Activated CD4-positive, alpha-beta T cell treated with anti-CD3 and anti-CD28 coated beads, Interleukin-2, Interleukin-6, amounts not matched to agents 100 ng/mL and 50 ng/mL, durations not matched to agents 16 hours and 8 hours (primary cell): ENCODE results near the gene FAM229B.
A peak's percentile ranks its signal among the peaks of the same experiment; 100 is the strongest.
"Not testable (repeated sequence)": the region's sequence is repeated elsewhere in the genome, so short reads cannot be mapped to it uniquely, and the experiment has no call there.

ENCODE experiments used
- DNase-seq: peaks from one replicate; pipeline ENCODE4 v3.0.0-alpha.2; 2020

The FAM229B gene

GRCh38 chr6:112065426-112065986 is 21.9 kb upstream of the FAM229B start:
- DNase-seq: no peak

DNA sequence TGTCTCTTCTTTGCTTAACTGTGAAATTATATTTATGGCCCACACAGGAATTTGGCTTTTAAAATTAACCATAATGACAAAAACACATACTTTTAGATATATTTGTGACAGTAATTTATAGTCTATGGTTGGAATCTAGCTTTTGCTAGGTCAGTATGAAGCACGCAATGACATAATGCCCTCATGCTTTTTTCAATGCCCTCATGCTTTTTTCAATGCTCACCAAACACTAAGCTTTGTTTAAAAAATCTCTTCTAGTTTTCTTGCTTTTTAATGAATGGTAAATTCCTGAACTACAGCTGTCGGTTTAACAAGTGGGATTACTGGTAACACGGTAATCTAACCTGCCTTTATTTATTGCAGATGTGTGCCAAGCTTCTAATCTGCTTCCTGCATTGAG is 20.8 kb upstream of the FAM229B start:
- no peak for DNase-seq

DNA sequence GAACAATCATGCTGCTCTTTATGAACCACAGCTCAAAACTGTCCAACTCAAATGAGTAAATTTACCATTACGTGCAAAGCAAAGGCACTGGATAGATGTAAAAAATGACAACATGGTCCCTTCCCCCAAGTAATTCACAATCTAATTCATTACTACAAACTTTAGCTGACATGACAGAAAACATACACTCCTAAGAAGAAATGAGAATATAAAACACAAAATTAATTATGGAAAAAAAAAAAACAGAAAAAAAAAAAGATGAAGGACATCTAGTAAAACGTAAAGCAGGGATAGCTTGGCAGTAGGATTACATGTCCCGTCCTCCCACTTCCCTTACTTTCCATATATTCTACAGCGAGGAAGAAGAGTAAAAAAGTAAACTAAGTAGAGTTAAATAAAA is 5.8 kb upstream of the FAM229B start:
- no peak for DNase-seq

DNA sequence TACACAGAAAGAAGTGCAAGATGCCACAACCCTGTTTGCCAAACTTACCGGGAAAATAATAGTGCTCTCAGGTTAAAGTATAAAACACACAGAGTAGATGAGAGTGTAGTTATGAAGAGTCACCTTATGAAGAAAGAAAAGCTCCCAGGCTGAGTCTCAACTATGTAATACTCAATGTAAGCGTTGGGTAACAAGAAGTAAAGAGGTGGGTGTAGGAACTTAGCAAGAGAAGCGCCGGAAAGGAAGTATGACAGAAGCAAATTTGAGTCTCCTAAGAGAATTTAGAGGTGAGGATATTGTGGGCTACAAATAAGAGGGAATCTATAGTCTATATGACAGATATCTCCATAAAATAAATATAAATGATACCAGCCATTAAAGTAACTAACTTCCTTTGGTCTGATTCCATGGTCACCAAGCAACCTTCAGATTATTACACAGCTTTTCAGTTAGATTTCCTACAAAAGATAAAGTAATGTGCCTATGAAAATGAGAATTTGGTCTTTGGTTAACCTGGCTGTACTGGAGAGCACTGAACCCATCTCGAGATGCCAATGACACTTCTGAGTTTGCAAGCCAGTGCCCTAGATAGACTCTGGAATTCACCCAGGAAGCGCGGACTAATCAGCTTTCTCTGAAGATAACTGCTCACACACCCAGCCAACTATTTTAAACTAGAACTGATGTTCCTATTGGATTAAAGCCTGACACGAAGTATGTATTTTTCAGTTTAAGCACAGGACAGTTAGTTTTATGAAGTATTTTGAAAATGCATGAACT is 1.9 kb upstream of the FAM229B start:
- no peak for DNase-seq

GRCh38 chr6:112086744-112087135 is 651 bp upstream of the FAM229B start:
- DNase-seq: peak; percentile 37

DNA sequence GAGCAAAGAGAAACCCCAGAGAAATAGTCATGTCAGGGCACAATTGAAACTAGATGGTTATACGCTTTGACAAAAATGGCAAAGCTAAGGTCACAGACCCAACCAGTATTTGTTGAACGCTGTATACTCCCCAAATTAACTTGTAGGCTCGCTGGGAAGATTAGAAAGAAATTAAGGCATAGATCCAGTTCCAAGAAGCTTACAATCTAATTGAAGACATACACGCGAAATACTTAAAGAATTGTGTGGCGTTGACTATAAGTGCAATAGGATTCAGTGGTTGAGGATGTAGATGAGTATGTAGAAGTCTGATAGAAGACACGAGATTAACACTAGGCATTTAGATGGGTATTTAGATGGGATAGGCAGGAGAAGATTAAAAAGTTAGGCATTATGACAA is 525 bp downstream of the FAM229B start:
- DNase-seq: no peak

- no peak for DNase-seq
These were observed 9.5 kb downstream of the FAM229B start for GRCh38 chr6:112096901-112097300.

DNA sequence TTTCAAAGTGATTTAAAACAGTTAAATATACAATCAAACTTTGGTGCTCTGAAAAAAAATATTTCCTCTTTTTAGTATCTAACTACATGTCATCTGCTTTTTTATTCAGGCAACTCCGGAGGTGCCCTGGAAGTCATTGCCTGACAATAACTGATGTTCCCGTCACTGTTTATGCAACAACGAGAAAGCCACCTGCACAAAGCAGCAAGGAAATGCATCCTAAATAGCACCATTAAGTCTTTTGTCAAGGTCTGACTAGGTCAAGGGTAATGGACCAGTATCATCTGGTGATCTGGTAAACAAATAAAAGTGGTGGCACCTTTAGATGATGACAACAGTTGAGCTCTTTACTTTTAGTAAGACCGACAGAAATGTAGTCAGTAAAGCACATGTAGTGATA is 13.2 kb downstream of the FAM229B start:
- DNase-seq: no peak

DNA sequence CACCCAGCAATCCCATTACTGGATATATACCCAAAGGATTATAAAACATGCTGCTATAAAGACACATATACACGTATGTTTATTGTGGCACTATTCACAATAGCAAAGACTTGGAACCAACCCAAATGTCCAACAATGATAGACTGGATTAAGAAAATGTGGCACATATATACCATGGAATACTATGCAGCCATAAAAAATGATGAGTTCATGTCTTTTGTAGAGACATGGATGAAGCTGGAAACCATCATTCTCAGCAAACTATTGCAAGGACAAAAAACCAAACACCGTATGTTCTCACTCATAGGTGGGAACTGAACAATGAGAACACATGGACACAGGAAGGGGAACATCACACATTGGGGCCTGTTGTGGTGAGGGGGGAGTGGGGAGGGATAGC is 18.6 kb downstream of the FAM229B start:
- not testable (repeated sequence) for DNase-seq

GRCh38 chr6:112106562-112106961 is 19.2 kb downstream of the FAM229B start:
- no peak for DNase-seq

DNA sequence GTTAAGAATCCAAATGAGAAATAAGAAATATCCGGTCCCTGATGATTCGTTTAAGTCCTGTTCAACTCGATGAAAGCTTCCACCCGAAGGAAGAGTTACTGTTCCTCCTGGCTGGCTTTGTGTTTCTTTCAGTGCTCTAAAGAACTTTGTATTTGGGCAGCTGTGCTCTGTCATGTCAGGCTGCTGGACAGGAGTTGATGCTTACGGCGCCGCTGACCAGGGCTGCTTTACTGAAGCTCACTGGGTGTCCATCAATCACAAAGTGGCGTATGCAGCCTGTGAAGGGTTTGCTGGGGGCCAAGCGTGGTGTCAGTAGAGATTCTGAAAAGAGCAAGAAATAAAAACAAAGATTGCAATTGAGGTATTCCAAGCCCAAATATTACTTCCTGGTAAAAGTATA is 21.9 kb downstream of the FAM229B start:
- no peak for DNase-seq

GRCh38 chr6:112113431-112113830 is 26.0 kb downstream of the FAM229B start:
- no peak for DNase-seq

DNA sequence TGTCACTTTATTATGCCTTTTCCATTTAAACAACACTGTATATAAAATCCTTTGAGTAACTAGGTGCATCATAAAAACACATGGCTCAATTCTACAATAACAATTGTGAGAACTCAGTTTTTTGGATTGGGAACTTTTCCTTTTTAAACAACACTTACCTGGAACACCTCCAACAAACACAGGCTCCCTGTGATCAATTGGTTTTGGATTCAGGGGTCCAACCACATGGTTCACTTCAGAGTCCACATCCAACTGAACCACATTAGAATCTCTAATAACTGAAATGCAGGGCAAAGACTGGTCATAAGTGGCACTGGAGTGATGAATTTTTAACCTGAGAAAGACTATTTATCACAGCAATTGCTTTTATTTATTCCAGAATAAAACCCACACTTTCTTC is 26.5 kb downstream of the FAM229B start:
- DNase-seq: no peak

DNA sequence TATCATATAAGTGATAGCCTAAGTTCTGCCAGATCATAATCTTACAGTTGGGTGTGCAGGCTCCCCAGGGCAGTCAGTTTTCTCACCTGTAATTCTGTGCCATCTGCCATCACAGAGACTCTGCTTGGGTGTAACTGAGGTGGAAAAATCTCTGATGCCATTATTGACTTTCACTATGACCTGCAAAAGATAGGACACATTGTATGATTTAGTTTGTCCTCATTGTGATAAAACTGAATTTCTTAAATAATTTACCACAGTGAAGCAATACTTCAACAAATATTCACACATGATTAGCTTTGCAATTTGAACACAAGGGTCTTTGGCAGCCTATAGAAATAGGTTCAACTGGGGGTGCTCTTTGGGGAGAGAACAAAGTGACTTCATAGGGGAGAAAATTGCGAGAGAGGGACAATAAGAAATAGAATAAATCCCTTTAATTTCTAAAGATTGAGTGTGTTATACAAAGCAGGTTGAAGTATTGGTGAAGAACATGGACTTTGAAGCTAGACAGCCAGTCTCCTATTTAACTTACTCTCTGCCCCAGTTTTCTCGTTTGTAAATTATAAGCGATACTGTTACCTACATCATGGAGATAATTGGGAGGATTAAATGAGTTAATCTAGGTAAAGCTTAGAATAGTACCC is 27.3 kb downstream of the FAM229B start:
- no peak for DNase-seq

- DNase-seq: no peak
These were observed 28.8 kb downstream of the FAM229B start for GRCh38 chr6:112116221-112116620.

GRCh38 chr6:112117554-112117953 is 30.2 kb downstream of the FAM229B start:
- peak; percentile 44 for DNase-seq

GRCh38 chr6:112118034-112118433 is 30.6 kb downstream of the FAM229B start:
- DNase-seq: no peak

- no peak for DNase-seq
These were observed 35.4 kb downstream of the FAM229B start for GRCh38 chr6:112122756-112123155.

- DNase-seq: no peak
These were observed 36.6 kb downstream of the FAM229B start for GRCh38 chr6:112123982-112124381.

- DNase-seq: no peak
These were observed 40.8 kb downstream of the FAM229B start for GRCh38 chr6:112128208-112128607.

- DNase-seq: no peak
These were observed 43.5 kb downstream of the FAM229B start for GRCh38 chr6:112130878-112131277.

DNA sequence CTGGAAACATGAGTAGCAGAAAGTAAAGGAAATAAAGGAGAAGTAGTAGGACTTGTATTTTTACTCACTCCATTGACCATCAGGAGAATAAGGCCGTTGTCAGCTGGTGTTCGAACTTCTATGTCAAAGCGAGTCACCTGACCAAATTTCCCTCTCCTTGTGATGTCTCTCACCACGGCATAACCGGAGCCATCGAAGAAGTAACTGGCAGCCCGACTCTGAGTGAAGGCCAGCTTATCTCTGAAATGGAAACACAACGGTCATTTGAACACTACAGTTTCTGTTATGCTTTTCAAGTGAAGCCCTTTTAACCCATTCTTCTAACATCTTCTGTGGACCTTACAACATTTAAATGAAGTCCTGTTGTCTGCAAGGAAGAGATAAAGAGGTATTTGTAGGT is 51.7 kb downstream of the FAM229B start:
- no peak for DNase-seq

DNA sequence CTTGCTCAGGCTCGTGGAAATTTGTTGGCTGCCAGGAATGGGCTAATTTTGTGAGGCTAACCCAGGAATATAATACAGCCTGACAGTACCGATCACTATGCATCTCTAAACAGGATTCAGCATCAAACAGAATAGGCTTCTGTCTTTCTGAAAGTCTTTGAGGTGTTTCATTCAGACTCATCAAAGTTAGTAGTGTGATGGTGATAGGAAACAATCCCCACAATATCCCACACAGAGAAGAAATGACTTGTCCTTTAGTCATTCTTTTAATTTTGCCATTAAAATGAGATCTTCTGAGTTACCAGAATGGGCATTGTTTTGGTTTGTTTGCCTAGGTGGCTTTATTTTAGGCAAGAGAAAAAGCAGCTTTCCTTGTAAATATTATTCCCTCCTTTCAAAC is 54.3 kb downstream of the FAM229B start:
- DNase-seq: no peak

- DNase-seq: no peak
These were observed 56.9 kb downstream of the FAM229B start for GRCh38 chr6:112144145-112144926.
